Measurements from ENCODE around the gene KIF21A.
A peak's percentile ranks its signal among the peaks of the same experiment; 100 is the strongest.
"Not testable (repeated sequence)": the region's sequence is repeated elsewhere in the genome, so short reads cannot be mapped to it uniquely, and the experiment has no call there.

KIF21A gene

GRCh38 chr12:39443081-39443928 lies at the start of gene KIF21A:
TSS of gene KIF21A (minus strand) at chr12:39443120. CDS start at chr12:39442970, 150 bp downstream.
- DNase-seq (ENCODE audit: low read depth, low spot score), result peak; percentile 69
- H3K27ac ChIP-seq, result peak within 1 kb of the TSS; percentile 82

- peak overlapping the region; percentile 63 for H3K27ac ChIP-seq
- DNase-seq (ENCODE audit: low read depth, low spot score), result peak; percentile 90
These were observed 47.8 kb upstream of the KIF21A start for GRCh38 chr12:39490500-39491282.

GRCh38 chr12:39483597-39483996 lies 40.7 kb upstream of the KIF21A start:
- no peak overlapping the region for H3K27ac ChIP-seq
- no peak for DNase-seq (ENCODE audit: low read depth, low spot score)

GRCh38 chr12:39483042-39483441 lies 40.1 kb upstream of the KIF21A start:
- no peak for DNase-seq (ENCODE audit: low read depth, low spot score)
- no peak overlapping the region for H3K27ac ChIP-seq

GRCh38 chr12:39476894-39477293 lies 34.0 kb upstream of the KIF21A start:
- no peak for DNase-seq (ENCODE audit: low read depth, low spot score)
- H3K27ac ChIP-seq, result no peak overlapping the region

- no peak for DNase-seq (ENCODE audit: low read depth, low spot score)
- no peak overlapping the region for H3K27ac ChIP-seq
These were observed 33.2 kb upstream of the KIF21A start for GRCh38 chr12:39476121-39476520.

- H3K27ac ChIP-seq; DNase-seq (ENCODE audit: low read depth, low spot score): not testable (repeated sequence)
These were observed 32.2 kb upstream of the KIF21A start for GRCh38 chr12:39475136-39475535.

- no peak for DNase-seq (ENCODE audit: low read depth, low spot score)
- no peak overlapping the region for H3K27ac ChIP-seq
These were observed 24.5 kb upstream of the KIF21A start for GRCh38 chr12:39467432-39467870.

GRCh38 chr12:39464976-39465695 lies 22.2 kb upstream of the KIF21A start:
- H3K27ac ChIP-seq, result no peak overlapping the region
- DNase-seq (ENCODE audit: low read depth, low spot score), result peak; percentile 10

- no peak for DNase-seq (ENCODE audit: low read depth, low spot score)
- H3K27ac ChIP-seq, result no peak overlapping the region
These were observed 18.1 kb upstream of the KIF21A start for GRCh38 chr12:39461059-39461458.

- no peak overlapping the region for H3K27ac ChIP-seq
- no peak for DNase-seq (ENCODE audit: low read depth, low spot score)
These were observed 16.1 kb upstream of the KIF21A start for GRCh38 chr12:39459027-39459434.

- no peak overlapping the region for H3K27ac ChIP-seq
- no peak for DNase-seq (ENCODE audit: low read depth, low spot score)
These were observed 9.1 kb upstream of the KIF21A start for GRCh38 chr12:39451977-39452376.

GRCh38 chr12:39448038-39448437 lies 5.1 kb upstream of the KIF21A start:
- no peak overlapping the region for H3K27ac ChIP-seq
- no peak for DNase-seq (ENCODE audit: low read depth, low spot score)

- no peak for DNase-seq (ENCODE audit: low read depth, low spot score)
- H3K27ac ChIP-seq, result peak overlapping the region; percentile 82
These were observed 949 bp upstream of the KIF21A start for GRCh38 chr12:39443929-39444209.

GRCh38 chr12:39442831-39443080 lies 164 bp downstream of the KIF21A start:
- H3K27ac ChIP-seq, result peak overlapping the region; percentile 82

GRCh38 chr12:39441963-39442830 lies 723 bp downstream of the KIF21A start:
- peak overlapping the region; percentile 82 for H3K27ac ChIP-seq
- no peak for DNase-seq (ENCODE audit: low read depth, low spot score)

More at GRCh38 chr12:39442831-39443080, 164 bp downstream of the KIF21A start:
- DNase-seq (ENCODE audit: low read depth, low spot score), result no peak

GRCh38 chr12:39441189-39441962 lies 1.5 kb downstream of the KIF21A start:
- no peak for DNase-seq (ENCODE audit: low read depth, low spot score)
- no peak overlapping the region for H3K27ac ChIP-seq

GRCh38 chr12:39440781-39441180 lies 2.1 kb downstream of the KIF21A start:
- no peak for DNase-seq (ENCODE audit: low read depth, low spot score)
- no peak overlapping the region for H3K27ac ChIP-seq

- no peak for DNase-seq (ENCODE audit: low read depth, low spot score)
- no peak overlapping the region for H3K27ac ChIP-seq
These were observed 2.8 kb downstream of the KIF21A start for GRCh38 chr12:39440101-39440500.
